ENCODE data around the gene NFKB1.
A peak's percentile ranks its signal among the peaks of the same experiment; 100 is the strongest.

NFKB1 gene

DNA sequence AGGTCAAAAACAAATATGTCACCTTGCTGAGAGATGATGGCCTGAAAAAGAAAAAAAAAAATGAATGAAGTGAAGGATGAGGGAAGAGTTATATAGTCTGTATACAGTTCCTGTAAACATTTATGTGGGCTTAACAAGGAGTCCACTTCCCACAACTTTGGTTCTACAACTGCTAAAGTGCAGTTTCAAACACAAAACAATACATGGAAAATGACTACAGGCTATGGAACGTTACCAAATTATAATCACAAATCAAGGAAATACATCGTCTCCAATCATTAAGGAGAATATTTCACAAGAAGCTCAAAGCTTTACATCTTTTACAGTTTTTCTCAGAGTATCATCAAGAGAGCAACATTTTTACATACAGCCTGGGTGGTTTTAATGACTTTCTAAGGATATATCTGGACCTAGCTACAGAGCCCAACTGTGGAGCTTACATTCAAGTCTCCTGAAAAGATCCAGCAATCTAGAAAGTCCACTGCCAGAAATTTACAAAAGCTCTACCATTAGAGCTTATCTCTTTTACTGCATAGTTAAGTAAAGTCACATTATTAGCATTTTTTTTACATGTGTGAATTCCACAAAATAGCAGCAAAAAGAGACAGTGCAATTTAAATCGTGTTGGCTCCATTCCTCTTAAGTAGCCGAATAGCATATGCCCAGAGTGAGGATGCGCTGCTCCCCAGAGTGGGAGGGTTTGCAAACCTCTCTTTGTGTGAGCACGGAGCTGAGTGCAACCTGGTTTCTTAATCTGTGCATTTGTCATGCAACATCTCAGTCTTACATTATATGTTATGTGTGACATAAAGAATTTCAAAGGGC lies 131.3 kb downstream of the NFKB1 start:
- DNase-seq, result no peak

DNA sequence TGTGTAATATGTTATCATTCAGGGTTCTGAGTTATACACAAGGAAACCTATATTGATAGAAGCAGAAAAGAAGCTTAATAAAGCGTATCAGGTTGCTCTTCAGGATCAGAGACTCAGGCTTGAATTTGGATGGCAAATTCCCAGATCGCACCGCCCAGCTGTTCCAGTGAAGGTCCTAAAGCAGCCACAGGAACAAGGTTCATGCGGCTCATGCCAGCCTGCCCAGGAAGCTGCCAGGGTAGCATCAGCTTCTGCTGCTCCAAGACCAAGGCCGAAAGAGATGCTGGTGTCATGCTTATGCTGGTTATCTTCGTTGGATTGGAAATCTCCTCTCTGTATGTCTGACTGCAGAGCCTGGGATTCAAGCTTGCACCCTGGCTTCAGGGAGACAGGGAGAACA lies 131.9 kb downstream of the NFKB1 start:
- DNase-seq, result no peak

DNA sequence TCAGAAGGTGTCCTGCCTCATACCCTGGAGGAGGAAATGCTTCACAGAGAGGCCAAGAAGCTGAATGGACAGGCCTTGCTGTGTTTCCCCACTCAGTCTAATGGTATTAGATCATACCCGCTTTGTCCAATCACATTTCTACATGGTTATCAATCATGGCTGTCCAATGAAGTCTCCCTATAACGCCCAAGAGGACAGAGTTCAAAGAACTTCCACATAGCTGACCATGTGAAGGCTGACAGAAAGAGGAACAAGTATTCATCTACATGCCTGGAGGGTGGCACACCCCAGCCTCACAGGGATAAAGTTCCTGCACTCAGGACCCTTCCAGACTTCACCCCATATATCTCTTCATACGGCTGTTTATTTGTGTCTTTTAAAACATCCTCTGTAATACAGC lies 136.2 kb downstream of the NFKB1 start:
- DNase-seq, result no peak

DNA sequence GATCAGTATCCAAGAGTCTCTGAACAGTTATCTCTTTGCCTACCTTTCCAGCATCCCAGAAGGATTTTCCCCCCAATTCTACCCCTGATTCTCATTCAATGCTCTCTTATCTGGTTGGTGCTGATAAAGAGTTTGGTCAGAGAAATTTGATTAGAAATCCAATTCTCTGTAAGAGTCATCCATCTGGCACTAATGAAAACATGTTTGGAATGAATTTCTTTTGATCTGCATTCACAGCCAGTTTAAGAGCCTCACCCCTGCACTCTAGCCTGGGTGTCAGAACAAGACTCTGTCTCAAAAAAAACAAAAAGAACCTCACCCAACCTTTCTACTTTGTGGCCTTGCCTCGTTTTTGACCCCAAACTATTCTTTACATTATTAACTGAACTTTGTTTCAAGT lies 137.5 kb downstream of the NFKB1 start:
- DNase-seq, result no peak

DNA sequence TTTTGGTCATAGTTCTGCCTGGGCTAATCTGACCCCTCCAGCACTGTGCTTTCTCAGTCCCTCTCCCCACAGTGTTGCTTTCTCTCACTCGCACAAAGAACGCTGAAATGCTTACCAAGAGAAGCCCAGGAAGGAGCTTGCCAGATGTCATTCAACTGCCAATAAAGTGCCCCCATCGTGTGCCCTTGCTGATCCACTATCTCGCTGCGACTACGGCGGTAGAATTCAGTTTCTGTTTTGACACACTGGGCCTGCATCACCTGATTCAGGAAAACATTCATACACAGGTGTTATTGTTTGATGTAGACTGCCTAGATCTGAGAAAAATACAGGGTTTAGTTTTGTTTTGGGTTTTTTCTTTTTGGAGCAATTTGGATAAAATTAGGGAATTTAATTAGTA lies 138.4 kb downstream of the NFKB1 start:
- DNase-seq, result peak in 1 of 6 experiments; percentile 54

DNA sequence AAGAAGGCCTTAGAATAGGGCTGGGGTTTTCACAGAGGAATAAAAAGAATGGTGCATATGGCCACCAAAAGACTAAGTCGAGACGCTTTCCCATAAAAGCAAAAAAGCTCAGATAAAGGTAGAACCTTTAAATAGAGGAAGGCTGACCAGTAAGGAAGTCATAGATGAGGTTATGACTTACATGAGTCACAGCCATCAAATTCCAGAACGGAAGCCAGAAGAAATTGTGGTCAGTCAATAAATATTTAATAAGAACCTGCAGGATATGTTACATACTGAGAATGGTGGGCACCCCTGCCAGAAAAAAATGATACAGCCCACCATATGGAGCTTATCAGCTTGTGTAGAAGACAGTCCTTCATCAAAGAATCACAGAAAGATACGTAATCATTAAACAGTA lies 139.5 kb downstream of the NFKB1 start:
- DNase-seq, result no peak

DNA sequence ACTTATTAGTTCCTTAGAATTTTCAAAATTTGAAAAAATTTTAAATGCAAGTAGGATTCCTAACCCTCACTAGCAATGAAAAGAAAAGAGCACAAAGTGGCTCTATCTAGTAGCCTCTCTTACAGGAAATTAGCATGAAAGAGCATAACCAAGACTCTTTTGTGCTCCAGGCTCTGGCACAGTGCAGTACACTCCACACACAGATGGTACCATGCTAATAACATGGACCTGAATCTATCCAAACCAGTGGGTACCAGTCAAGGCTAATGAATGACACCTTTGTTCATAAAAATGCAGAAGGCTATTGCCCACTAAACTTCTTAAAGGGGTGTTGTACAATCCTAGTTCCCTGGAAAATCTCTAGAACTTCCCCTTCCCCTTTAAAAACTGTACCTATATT lies 140.6 kb downstream of the NFKB1 start:
- DNase-seq, result no peak

DNA sequence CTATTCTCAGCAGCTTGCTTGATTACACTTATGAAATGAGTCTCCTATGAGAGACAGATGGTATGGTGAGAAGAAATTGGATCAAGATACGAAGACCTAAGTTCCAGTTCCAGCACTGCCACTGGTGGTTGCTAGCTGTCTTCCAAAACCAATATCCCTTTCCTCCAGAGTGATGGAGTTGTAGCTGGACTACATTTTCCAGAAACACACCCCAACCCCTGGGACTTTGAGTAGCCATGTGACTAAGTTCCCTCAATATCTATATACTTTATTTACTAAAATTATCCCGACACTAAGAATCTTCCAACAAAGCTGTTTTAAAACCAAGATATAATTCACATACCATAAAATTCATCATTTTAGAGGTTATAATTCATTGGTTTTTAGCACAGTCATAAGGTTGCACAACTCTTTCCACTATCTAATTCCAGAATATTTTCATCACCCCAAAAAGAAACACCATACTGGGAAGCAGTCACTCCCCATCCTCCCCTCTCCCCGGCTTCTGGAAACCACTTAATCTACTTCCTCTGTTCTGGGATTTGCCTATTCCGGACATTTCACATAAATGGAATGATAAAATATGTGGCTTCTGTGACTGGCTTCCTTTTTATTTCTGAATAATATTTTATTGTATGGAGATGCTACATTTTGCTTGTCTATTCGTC lies 141.6 kb downstream of the NFKB1 start:
- no peak for DNase-seq

DNA sequence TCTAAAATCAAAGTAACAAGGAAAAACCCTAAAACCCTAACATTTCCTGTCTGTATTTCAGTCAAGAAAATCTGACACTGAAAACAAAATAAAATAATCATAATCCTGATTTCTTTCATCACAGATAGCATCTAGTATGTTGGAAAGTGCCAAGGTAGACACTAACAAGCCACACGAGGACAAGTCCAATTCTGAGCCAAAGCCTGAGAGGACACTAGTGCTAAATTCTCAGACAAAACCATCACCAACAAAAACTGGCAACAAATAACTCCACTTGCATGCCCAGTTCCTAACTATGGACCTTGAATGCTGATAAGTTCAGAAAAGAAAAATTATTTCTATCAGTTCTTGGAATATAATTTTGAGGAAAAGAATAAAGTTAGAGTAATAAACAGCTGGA lies 146.0 kb downstream of the NFKB1 start:
- no peak for DNase-seq

DNA sequence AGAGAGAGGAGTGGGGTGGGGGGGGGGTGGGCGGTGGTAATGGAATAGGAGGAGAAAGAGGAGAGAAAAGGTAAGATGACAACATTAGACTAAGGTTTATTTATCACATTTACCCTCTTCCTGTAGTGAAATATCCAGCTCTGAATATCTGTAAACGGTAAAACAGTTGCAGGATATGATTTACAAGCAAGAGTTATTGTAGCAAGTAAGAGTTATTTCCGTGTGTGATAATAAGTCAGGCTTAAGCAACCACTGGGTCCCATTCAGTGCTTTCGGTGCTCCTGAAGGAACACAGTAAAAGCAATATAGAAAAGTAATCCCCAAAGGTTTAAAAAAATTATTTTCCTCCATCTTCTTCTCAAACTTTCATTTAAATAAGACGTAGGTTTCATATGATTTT lies 156.0 kb downstream of the NFKB1 start:
- no peak for DNase-seq

DNA sequence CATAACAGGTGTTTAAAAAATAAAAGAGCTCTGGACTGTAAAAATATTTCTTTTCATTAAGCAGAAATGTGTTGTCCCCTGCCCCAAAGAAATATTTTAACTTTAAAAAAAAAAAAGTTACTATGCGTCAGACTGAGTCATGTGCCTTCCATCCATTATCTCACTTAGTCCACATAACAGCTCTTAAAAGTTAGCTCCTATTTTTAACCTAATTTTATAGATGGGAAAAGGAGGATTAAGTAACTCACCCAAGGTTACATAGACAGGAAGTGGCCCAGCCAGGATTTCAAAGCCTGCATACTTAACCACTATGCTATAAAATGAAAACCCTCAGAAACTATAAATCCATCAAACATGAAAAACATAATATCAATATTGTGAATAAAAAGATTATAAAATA lies 161.9 kb downstream of the NFKB1 start:
- DNase-seq, result no peak

DNA sequence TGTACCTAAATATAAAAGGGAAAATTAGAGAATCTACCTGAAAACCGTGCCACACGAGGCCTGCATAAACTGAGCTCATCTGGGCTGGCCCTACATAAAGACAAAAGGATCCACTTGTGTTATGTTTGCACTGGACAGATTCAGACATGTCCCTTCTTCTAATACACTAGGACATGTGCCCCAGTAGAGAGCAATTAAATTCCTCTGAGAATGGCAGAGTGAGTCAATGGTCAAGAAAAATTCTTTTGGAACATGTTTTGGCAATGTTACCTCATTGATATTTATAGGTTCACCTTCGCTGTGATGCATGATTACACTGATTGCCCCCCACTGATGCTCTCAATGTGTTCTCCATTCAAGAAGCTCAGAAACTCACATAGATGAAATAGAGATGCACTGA lies 164.4 kb downstream of the NFKB1 start:
- DNase-seq, result no peak

All from stimulated activated naive CD4-positive, alpha-beta T cell (primary cell).